ENCODE measurements around the gene GPR33. TPM values are rescaled to one million over a fixed set of nuclear protein-coding genes. Genes with fewer than 3 reads are reported as not detected.

GPR33 gene, protein sequence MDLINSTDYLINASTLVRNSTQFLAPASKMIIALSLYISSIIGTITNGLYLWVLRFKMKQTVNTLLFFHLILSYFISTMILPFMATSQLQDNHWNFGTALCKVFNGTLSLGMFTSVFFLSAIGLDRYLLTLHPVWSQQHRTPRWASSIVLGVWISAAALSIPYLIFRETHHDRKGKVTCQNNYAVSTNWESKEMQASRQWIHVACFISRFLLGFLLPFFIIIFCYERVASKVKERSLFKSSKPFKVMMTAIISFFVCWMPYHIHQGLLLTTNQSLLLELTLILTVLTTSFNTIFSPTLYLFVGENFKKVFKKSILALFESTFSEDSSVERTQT
- total RNA-seq, result not detected in 2 replicates
- long read RNA-seq, result 0 reads

GRCh38 chr14:31487886-31488285 lies at the start of gene GPR33:
GPR33 (minus strand) TSS chr14:31488039; CDS start chr14:31483965, 4,074 bp downstream.
- H3K4me3 Mint-ChIP-seq (ENCODE audit: low read depth), result no peak within 1 kb of the TSS
- TF ChIP-seq, protein P1, sequence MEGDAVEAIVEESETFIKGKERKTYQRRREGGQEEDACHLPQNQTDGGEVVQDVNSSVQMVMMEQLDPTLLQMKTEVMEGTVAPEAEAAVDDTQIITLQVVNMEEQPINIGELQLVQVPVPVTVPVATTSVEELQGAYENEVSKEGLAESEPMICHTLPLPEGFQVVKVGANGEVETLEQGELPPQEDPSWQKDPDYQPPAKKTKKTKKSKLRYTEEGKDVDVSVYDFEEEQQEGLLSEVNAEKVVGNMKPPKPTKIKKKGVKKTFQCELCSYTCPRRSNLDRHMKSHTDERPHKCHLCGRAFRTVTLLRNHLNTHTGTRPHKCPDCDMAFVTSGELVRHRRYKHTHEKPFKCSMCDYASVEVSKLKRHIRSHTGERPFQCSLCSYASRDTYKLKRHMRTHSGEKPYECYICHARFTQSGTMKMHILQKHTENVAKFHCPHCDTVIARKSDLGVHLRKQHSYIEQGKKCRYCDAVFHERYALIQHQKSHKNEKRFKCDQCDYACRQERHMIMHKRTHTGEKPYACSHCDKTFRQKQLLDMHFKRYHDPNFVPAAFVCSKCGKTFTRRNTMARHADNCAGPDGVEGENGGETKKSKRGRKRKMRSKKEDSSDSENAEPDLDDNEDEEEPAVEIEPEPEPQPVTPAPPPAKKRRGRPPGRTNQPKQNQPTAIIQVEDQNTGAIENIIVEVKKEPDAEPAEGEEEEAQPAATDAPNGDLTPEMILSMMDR (IDR thresholded peaks at IDR 0.05; ENCODE audit: unreplicated experiment), result no peak
- no peaks in the 10 kb centered on the region for H3K27me3 Mint-ChIP-seq
- H3K36me3 Mint-ChIP-seq (ENCODE audit: insufficient read depth), result no peaks in the 10 kb centered on the region
- H3K27ac Mint-ChIP-seq, result no peak within 1 kb of the TSS
- no peaks in the 10 kb centered on the region for H3K4me1 Mint-ChIP-seq (ENCODE audit: low read depth)
- no peaks in the 10 kb centered on the region for H3K9me3 Mint-ChIP-seq (ENCODE audit: low read depth)
- DNase-seq (ENCODE audit: low spot score, unreplicated experiment), result no peak

- H3K4me3 Mint-ChIP-seq (ENCODE audit: low read depth), result no peak overlapping the region
- TF ChIP-seq, protein P1 (IDR thresholded peaks at IDR 0.05; ENCODE audit: unreplicated experiment), result no peak
- peaks cover 3% of the 10 kb centered on the region for H3K27me3 Mint-ChIP-seq
- H3K9me3 Mint-ChIP-seq (ENCODE audit: low read depth), result no peaks in the 10 kb centered on the region
- no peak for DNase-seq (ENCODE audit: low spot score, unreplicated experiment)
- no peaks in the 10 kb centered on the region for H3K4me1 Mint-ChIP-seq (ENCODE audit: low read depth)
- no peaks in the 10 kb centered on the region for H3K36me3 Mint-ChIP-seq (ENCODE audit: insufficient read depth)
- H3K27ac Mint-ChIP-seq, result no peak overlapping the region
Measured at GRCh38 chr14:31536201-31536960, 48.5 kb upstream of the GPR33 start.

GRCh38 chr14:31530136-31530535 lies 42.3 kb upstream of the GPR33 start:
- TF ChIP-seq, protein P1 (IDR thresholded peaks at IDR 0.05; ENCODE audit: unreplicated experiment), result no peak
- Mint-ChIP-seq H3K36me3 (ENCODE audit: insufficient read depth) (no peaks in the 10 kb centered on the region), H3K27ac (no peak overlapping the region), H3K4me3 (ENCODE audit: low read depth) (no peak overlapping the region), H3K9me3 (ENCODE audit: low read depth) (no peaks in the 10 kb centered on the region), H3K27me3 (peaks cover 3% of the 10 kb centered on the region), H3K4me1 (ENCODE audit: low read depth) (no peaks in the 10 kb centered on the region)
- no peak for DNase-seq (ENCODE audit: low spot score, unreplicated experiment)

DNA sequence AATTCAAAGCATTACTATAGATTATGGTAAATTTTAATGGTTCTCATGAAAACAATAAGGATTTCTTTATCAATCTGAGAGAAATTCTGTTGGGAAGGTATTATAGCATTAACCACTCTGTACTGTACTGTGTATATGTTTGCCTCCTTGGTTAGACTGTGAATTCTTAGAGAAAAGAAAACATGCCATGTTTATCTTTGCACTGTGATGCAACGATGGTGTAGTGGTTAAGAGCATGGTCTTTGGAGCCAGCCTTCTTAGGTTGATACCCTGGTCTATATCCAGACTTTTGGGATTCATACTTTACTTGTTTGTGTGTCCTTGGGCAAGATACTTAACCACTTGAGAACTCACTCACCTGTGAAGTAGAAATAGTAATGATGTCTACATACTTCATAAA lies 41.2 kb upstream of the GPR33 start:
- H3K27ac Mint-ChIP-seq, result no peak overlapping the region
- H3K4me3 Mint-ChIP-seq (ENCODE audit: low read depth), result no peak overlapping the region
- H3K4me1 Mint-ChIP-seq (ENCODE audit: low read depth), result no peaks in the 10 kb centered on the region
- TF ChIP-seq, protein P1 (IDR thresholded peaks at IDR 0.05; ENCODE audit: unreplicated experiment), result no peak
- DNase-seq (ENCODE audit: low spot score, unreplicated experiment), result no peak
- H3K36me3 Mint-ChIP-seq (ENCODE audit: insufficient read depth), result no peaks in the 10 kb centered on the region
- no peaks in the 10 kb centered on the region for H3K9me3 Mint-ChIP-seq (ENCODE audit: low read depth)
- H3K27me3 Mint-ChIP-seq, result peaks cover 3% of the 10 kb centered on the region

DNA sequence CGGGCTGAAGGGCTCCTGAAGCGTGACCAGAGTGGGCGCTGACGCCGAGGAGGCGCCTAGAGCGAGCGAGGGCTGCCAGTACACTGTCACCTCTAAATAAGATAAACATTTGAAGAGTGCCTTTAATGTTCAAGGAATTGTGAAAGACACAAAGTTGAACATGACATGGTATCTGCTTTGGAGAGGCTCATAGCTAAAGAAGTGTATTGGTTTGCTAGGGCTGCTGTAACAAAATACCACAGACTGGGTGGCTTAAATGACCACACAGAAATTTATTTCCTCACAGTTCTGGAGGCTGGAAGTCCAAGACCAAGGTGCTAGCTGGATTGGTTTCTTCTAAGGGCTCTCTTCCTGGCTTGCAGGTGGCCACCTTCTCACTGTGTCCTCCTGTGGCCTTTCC lies 39.7 kb upstream of the GPR33 start:
- Mint-ChIP-seq H3K36me3 (ENCODE audit: insufficient read depth) (no peaks in the 10 kb centered on the region), H3K27me3 (peaks cover 3% of the 10 kb centered on the region), H3K9me3 (ENCODE audit: low read depth) (no peaks in the 10 kb centered on the region), H3K4me3 (ENCODE audit: low read depth) (no peak overlapping the region), H3K27ac (no peak overlapping the region), H3K4me1 (ENCODE audit: low read depth) (no peaks in the 10 kb centered on the region)
- TF ChIP-seq, protein P1 (IDR thresholded peaks at IDR 0.05; ENCODE audit: unreplicated experiment), result no peak
- no peak for DNase-seq (ENCODE audit: low spot score, unreplicated experiment)
